ENCODE data around the gene BTG2.

DNA sequence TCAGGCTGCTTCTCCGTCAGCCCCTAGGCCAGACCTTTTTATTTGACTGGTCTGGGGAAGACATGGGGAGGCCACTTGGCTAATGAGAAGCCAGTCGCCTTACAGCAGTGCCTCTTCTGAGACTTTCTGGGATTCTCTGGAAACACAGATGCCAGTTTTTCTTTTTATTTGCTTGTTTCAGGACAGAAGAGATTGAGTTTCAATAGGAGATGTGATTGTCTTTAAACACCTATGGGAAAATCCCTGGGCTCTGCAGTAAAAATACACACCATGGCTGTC is 15.4 kb upstream of the BTG2 start:
- TF ChIP-seq POLR2AphosphoS5 (IDR thresholded peaks at IDR 0.05) (no peak), POLR2A (IDR thresholded peaks at IDR 0.05) (no peak)
- TF ChIP-seq, protein P1, sequence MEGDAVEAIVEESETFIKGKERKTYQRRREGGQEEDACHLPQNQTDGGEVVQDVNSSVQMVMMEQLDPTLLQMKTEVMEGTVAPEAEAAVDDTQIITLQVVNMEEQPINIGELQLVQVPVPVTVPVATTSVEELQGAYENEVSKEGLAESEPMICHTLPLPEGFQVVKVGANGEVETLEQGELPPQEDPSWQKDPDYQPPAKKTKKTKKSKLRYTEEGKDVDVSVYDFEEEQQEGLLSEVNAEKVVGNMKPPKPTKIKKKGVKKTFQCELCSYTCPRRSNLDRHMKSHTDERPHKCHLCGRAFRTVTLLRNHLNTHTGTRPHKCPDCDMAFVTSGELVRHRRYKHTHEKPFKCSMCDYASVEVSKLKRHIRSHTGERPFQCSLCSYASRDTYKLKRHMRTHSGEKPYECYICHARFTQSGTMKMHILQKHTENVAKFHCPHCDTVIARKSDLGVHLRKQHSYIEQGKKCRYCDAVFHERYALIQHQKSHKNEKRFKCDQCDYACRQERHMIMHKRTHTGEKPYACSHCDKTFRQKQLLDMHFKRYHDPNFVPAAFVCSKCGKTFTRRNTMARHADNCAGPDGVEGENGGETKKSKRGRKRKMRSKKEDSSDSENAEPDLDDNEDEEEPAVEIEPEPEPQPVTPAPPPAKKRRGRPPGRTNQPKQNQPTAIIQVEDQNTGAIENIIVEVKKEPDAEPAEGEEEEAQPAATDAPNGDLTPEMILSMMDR (IDR thresholded peaks at IDR 0.05), result no peak
